ENCODE measurements around the gene TUBB8B.
"Not testable (repeated sequence)": the region's sequence is repeated elsewhere in the genome, so short reads cannot be mapped to it uniquely, and the experiment has no call there.

GRCh38 chr18:91561-91960 lies 42.1 kb upstream of the TUBB8B start:
- TF ChIP-seq, protein P1, sequence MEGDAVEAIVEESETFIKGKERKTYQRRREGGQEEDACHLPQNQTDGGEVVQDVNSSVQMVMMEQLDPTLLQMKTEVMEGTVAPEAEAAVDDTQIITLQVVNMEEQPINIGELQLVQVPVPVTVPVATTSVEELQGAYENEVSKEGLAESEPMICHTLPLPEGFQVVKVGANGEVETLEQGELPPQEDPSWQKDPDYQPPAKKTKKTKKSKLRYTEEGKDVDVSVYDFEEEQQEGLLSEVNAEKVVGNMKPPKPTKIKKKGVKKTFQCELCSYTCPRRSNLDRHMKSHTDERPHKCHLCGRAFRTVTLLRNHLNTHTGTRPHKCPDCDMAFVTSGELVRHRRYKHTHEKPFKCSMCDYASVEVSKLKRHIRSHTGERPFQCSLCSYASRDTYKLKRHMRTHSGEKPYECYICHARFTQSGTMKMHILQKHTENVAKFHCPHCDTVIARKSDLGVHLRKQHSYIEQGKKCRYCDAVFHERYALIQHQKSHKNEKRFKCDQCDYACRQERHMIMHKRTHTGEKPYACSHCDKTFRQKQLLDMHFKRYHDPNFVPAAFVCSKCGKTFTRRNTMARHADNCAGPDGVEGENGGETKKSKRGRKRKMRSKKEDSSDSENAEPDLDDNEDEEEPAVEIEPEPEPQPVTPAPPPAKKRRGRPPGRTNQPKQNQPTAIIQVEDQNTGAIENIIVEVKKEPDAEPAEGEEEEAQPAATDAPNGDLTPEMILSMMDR (IDR thresholded peaks at IDR 0.05) = not testable (repeated sequence)
- not testable (repeated sequence) for TF ChIP-seq POLR2A (IDR thresholded peaks at IDR 0.05); EP300 (IDR thresholded peaks at IDR 0.05; ENCODE audit: low read depth); POLR2AphosphoS5 (IDR thresholded peaks at IDR 0.05)

Measured in transverse colon (tissue), 4 donors.